Islet of Langerhans (tissue), 1 donor: Measurements from ENCODE around the gene PLEKHM3.

Experiments
- FAIRE-seq: peaks from one replicate; lab custom pipeline; 2011; peaks lifted over from hg19 to GRCh38; lab: Jason Lieb, UNC

The PLEKHM3 gene

GRCh38 chr2:207790898-207791297 is 234.4 kb downstream of the PLEKHM3 start:
- FAIRE-seq: no peak

DNA sequence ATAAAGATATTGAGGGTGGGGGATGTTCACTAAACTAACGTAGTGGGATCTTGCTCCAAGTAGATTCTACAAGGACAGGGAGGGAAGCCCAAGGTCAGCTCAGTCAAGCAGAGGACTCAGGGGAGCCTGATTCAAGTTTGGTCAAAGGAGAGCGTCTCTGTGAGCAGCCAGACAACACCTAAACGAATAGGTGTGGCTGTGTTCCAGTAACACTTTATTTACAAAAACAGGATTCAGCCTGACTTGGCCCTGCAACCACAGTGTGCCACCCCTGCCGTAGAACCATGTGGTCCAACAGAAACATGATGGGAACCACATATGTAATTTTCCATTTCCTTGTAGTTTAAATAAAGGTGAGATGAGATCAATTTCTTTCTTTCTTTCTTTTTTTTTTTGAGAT is 237.5 kb downstream of the PLEKHM3 start:
- no peak for FAIRE-seq

GRCh38 chr2:207787017-207787416 is 238.3 kb downstream of the PLEKHM3 start:
- no peak for FAIRE-seq

DNA sequence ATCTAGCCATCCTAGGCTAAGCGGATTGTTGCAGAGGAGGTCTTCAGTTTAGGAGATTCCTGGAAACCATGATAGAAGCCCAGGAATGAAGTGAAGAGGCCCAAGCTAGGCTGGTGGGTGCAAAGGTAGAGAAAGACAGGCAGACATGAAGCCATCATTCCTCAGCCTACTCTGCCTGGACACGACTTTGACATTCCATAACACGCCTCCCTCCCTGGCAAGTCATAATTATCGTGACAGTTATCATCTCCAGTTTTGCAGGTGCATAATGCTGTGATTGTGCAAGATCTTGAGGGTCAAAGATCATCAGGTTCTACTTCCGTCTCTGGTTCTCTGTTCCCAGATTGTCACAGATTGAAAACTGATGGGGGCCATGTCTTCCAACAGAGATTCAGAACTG is 240.4 kb downstream of the PLEKHM3 start:
- no peak for FAIRE-seq

GRCh38 chr2:207783514-207783913 is 241.8 kb downstream of the PLEKHM3 start:
- FAIRE-seq: no peak

- no peak for FAIRE-seq
Observed at GRCh38 chr2:207782238-207783030, 242.9 kb downstream of the PLEKHM3 start.

GRCh38 chr2:207779523-207779922 is 245.8 kb downstream of the PLEKHM3 start:
- no peak for FAIRE-seq

DNA sequence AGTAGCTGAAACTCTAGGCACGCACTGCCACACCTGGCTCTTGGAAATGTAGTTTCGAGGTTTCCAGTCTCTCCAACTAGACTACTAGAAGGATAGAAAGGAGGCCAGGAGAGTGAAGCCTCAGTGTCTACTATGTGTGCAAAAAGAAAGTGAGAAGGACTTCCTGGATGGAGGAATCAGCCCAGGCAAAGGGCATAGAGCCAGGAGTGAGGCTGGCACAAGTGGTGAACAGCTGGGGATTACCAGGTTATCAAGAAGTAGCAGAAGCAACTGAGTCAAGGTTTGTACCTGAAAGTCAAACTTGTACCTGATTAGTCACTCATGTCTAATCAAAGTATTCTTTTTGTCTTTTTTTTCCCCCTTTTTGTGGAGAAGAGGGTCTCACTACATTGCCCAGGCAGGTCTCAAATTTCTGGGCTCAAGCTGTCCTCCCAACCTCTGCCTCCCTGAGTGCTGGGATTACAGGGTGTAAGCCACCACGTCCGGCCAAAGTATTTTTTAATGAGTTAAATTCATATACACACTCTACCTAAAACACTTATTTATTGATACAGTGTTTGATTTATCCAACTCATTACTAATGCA is 246.9 kb downstream of the PLEKHM3 start:
- no peak for FAIRE-seq

DNA sequence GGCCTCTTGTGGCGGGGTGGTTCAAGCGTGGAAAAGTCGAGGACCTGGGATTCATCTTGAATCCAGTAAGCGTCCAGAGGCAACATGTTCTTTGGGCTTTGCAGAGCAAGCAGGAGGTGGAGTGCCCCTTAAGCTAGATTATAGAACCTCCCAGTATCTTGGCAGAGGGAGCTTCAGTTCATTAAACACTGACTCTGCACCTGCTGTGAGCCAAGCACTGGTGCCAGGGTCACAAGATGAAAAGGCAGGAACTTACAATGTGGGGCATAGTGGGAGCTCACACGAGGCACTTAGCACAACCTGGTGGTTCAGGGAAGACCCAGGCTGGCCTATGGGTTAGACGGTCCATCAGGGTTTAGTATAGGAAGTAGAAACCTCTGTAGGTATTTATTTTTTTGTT is 248.2 kb downstream of the PLEKHM3 start:
- no peak for FAIRE-seq

DNA sequence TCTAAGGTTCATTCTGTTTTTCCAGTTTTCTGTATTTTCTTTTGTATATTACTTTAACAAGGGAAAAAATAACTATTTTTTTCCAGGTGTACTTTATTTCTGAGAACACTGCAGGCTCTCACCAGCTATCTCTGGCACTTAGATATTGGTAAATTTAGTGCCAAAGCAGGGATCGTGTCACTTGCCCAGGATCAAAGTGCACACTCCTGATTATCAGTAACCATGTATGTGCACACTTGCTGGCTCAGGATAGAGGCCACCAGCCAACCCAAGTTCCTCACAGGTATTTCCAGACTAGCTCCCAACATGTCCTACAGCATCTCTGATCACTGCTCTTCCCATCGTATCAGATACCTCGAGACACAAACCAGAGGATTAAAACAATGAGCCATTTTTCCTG is 249.9 kb downstream of the PLEKHM3 start:
- FAIRE-seq: no peak

GRCh38 chr2:207772844-207773205 is 252.5 kb downstream of the PLEKHM3 start:
- no peak for FAIRE-seq

GRCh38 chr2:207772081-207772843 is 253.1 kb downstream of the PLEKHM3 start:
- FAIRE-seq: no peak

- no peak for FAIRE-seq
Observed at GRCh38 chr2:207771421-207771820, 253.9 kb downstream of the PLEKHM3 start.
